ENCODE measurements around the gene CFAP74.

DNA sequence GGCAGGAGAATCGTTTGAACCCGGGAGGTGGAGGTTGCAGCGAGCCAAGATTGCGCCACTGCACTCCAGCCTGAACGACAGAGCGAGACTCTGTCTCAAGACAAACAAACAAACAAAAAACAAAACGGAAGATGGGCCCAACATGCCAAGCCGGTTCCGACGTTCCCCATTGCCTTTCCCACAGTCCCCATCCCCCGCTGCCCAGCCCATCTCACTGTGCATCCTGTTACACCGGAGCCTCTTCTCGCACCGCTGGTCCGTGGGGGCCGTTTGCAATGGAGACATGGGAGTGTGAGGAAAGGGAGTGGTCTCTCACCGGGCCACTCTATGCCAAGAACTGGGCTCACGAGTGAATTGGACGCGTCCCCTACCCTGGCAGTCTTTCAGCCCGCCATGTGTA, 1.3 kb upstream of the CFAP74 start:
- TF ChIP-seq, protein P1, sequence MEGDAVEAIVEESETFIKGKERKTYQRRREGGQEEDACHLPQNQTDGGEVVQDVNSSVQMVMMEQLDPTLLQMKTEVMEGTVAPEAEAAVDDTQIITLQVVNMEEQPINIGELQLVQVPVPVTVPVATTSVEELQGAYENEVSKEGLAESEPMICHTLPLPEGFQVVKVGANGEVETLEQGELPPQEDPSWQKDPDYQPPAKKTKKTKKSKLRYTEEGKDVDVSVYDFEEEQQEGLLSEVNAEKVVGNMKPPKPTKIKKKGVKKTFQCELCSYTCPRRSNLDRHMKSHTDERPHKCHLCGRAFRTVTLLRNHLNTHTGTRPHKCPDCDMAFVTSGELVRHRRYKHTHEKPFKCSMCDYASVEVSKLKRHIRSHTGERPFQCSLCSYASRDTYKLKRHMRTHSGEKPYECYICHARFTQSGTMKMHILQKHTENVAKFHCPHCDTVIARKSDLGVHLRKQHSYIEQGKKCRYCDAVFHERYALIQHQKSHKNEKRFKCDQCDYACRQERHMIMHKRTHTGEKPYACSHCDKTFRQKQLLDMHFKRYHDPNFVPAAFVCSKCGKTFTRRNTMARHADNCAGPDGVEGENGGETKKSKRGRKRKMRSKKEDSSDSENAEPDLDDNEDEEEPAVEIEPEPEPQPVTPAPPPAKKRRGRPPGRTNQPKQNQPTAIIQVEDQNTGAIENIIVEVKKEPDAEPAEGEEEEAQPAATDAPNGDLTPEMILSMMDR (conservative IDR thresholded peaks at IDR 0.05; ENCODE audit: low read depth, low read length), result no peak
- TF ChIP-seq, protein P2, sequence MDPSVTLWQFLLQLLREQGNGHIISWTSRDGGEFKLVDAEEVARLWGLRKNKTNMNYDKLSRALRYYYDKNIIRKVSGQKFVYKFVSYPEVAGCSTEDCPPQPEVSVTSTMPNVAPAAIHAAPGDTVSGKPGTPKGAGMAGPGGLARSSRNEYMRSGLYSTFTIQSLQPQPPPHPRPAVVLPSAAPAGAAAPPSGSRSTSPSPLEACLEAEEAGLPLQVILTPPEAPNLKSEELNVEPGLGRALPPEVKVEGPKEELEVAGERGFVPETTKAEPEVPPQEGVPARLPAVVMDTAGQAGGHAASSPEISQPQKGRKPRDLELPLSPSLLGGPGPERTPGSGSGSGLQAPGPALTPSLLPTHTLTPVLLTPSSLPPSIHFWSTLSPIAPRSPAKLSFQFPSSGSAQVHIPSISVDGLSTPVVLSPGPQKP (IDR thresholded peaks at IDR 0.05; ENCODE audit: borderline replicate concordance, low read depth, low read length), result no peak
- no peak for TF ChIP-seq CHD1 (IDR thresholded peaks at IDR 0.05; ENCODE audit: low read depth, low read length)
- no peak for TF ChIP-seq POLR2A (IDR thresholded peaks at IDR 0.05; ENCODE audit: low read depth, low read length)
- TF ChIP-seq RFX5 (IDR thresholded peaks at IDR 0.05; ENCODE audit: low read depth, low read length), result no peak
- TF ChIP-seq RAD21 (IDR thresholded peaks at IDR 0.05; ENCODE audit: low read length), result no peak
- TF ChIP-seq MXI1 (IDR thresholded peaks at IDR 0.05; ENCODE audit: borderline replicate concordance, low read depth, low read length), result no peak
